Measurements from ENCODE around the gene CMTR2. TPM values are rescaled to one million over a fixed set of nuclear protein-coding genes. Genes with fewer than 3 reads are reported as not detected.

Gene CMTR2
- total and polyA plus RNA-seq, 2 experiments from 2014 or later = 6.0 to 19.0 TPM

DNA sequence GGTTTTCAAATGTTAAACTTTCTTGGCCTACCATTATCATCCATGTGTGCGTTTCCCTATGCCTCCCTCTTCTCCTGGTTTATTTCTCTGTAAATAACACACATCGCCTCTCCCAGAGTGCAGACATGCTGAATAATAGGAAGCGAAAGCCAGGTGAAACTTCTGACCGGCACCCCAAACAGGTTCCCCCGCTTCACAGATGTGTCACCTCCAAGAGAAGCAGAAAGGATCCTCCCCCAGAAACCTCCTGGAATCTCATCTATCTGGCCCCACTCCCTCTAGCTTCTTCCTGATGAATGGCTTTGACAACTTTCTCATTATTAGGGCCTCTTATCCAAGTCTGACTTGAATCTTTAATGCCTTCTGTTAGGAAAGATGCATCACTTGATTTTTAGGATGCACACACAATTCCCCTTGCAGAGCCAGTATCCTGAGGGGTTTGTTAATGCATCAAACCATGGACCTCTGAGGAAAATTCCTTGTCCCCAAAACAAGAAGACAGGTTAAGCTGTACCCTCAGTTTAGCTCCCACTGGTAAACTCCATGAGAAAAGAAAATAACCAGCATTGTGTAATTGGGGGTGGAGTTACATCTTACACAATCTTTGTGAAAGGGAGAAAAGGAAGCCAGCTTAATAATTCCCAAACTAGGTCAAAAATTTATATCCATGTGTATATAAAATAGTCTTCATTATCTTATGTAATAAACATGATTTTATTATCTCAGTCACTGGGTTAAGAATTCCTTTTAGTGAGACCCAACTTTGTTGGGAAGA is 38.6 kb downstream of the CMTR2 start (continued):
- no peak for TF ChIP-seq ZNF462 (CRISPR knock-in tag; IDR thresholded peaks at IDR 0.05)
- no peak for TF ChIP-seq STAT1 (IDR thresholded peaks at IDR 0.05; ENCODE audit: unreplicated experiment)
- no peak for TF ChIP-seq ZNF331 (CRISPR knock-in tag; IDR thresholded peaks at IDR 0.05; ENCODE audit: low read depth)
- no peak for TF ChIP-seq ZNF114 (CRISPR knock-in tag; IDR thresholded peaks at IDR 0.05)
- TF ChIP-seq CTCF (conservative IDR thresholded peaks at IDR 0.05; ENCODE audit: low read depth in 2 of 2) = no peak

GRCh38 chr16:71249399-71249798 is 39.8 kb downstream of the CMTR2 start:
- TF ChIP-seq JUNB (IDR thresholded peaks at IDR 0.05; ENCODE audit: unreplicated experiment) = no peak
- TF ChIP-seq CTCF (conservative IDR thresholded peaks at IDR 0.05; ENCODE audit: low read depth in 2 of 2) = peak; percentile 50 to 67
- Histone ChIP-seq H3K9me2 (ENCODE audit: insufficient read depth) (peaks cover 16% of the 10 kb centered on the region), H4K20me1 (replicated peaks; ENCODE audit: insufficient read depth) (no peaks in the 10 kb centered on the region), H3K36me3 (ENCODE audit: insufficient read depth) (no peaks in the 10 kb centered on the region), H3K4me3 (no peak overlapping the region), H2AFZ (peak overlapping the region; percentile 75; the same call in 1 of the 2 replicates), H3F3A (replicated peaks; ENCODE audit: low read depth) (no peaks in the 10 kb centered on the region), H3K27me3 (ENCODE audit: insufficient read depth) (no peaks in the 10 kb centered on the region), H3K79me2 (replicated peaks; ENCODE audit: insufficient read depth) (no peaks in the 10 kb centered on the region), H3K27ac (ENCODE audit: low read depth) (no peak overlapping the region), H3K4me1 (ENCODE audit: insufficient read depth) (peaks cover 22% of the 10 kb centered on the region), H3K4me2 (no peak overlapping the region)
- peak; percentile 94 for ATAC-seq
- no peak overlapping the region for H3K27ac Mint-ChIP-seq
- peaks cover 26% of the 10 kb centered on the region for H3K4me1 Mint-ChIP-seq
- no peaks in the 10 kb centered on the region for H3K27me3 Mint-ChIP-seq (ENCODE audit: insufficient read depth, low read depth, poor library complexity)
- peak; percentile 69 for DNase-seq (ENCODE audit: low spot score)
- no peaks in the 10 kb centered on the region for H3K9me3 Mint-ChIP-seq
- no peaks in the 10 kb centered on the region for H3K36me3 Mint-ChIP-seq (ENCODE audit: low read depth)
- H3K4me3 Mint-ChIP-seq = no peak overlapping the region
